HuH-7 (cell line): Measurements from ENCODE around the gene MYADM.
"Not testable (repeated sequence)": the region's sequence is repeated elsewhere in the genome, so short reads cannot be mapped to it uniquely, and the experiment has no call there.

Source experiments
- DNase-seq: peaks from one replicate; pipeline ENCODE4 v3.0.0; 2011; ENCODE audit warnings: low spot score

MYADM gene

GRCh38 chr19:53867225-53868090 is at the start of gene MYADM:
MYADM (plus strand) TSS chr19:53867883; CDS start chr19:53873530, 5,647 bp downstream.
- peak; percentile 95 for DNase-seq

GRCh38 chr19:53818756-53819155 is 48.9 kb upstream of the MYADM start:
- DNase-seq: no peak

- no peak for DNase-seq
These were observed 47.8 kb upstream of the MYADM start for GRCh38 chr19:53819861-53820260.

- no peak for DNase-seq
These were observed 44.1 kb upstream of the MYADM start for GRCh38 chr19:53823380-53824120.

GRCh38 chr19:53824134-53824611 is 43.5 kb upstream of the MYADM start, which contains the start of gene NLRP12:
NLRP12 (minus strand) TSS chr19:53824314; CDS start chr19:53824174, 140 bp downstream.
- DNase-seq: no peak

GRCh38 chr19:53826876-53827275 is 40.8 kb upstream of the MYADM start:
- DNase-seq: no peak

GRCh38 chr19:53828531-53828930 is 39.2 kb upstream of the MYADM start:
- no peak for DNase-seq

GRCh38 chr19:53832861-53833260 is 34.8 kb upstream of the MYADM start:
- DNase-seq: not testable (repeated sequence)

- DNase-seq: not testable (repeated sequence)
These were observed 29.2 kb upstream of the MYADM start for GRCh38 chr19:53838446-53838845.

GRCh38 chr19:53840241-53840640 is 27.4 kb upstream of the MYADM start:
- DNase-seq: not testable (repeated sequence)

- not testable (repeated sequence) for DNase-seq
These were observed 26.8 kb upstream of the MYADM start for GRCh38 chr19:53840914-53841313.

GRCh38 chr19:53844849-53845246 is 22.8 kb upstream of the MYADM start:
- no peak for DNase-seq

GRCh38 chr19:53847555-53847954 is 20.1 kb upstream of the MYADM start:
- DNase-seq: no peak

- no peak for DNase-seq
These were observed 18.4 kb upstream of the MYADM start for GRCh38 chr19:53849237-53849676.

- DNase-seq: no peak
These were observed 14.0 kb upstream of the MYADM start for GRCh38 chr19:53853707-53854106.

GRCh38 chr19:53864308-53864836 is 3.3 kb upstream of the MYADM start:
- DNase-seq: peak; percentile 84

- DNase-seq: no peak
These were observed 2.2 kb upstream of the MYADM start for GRCh38 chr19:53865523-53865917.

- peak; percentile 61 for DNase-seq
These were observed 1.5 kb upstream of the MYADM start for GRCh38 chr19:53865918-53866864.

GRCh38 chr19:53866865-53867224 is 838 bp upstream of the MYADM start:
- no peak for DNase-seq

GRCh38 chr19:53868091-53868891 is 608 bp downstream of the MYADM start:
- DNase-seq: peak; percentile 58
